ENCODE data around the gene MAP9.

DNA sequence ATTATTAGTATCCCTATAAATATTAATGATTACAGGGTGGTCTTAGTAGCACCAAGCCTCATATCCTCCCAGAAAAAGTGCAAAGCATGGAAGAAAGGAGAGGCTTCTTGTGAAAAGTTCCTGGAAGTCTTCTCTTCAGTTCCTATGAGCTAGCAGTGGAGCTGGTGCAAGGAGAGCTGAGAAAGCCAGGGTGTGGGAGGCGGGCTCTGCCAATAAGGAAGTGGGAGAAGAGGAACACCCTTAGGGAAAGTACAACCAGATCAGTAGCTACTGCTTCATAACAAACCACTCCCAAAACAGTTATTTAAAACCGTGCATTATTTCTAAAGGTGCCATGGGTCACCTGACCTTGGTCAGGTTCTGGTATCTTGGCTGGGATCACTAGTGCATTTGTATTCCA is 72.4 kb downstream of the MAP9 start:
- TF ChIP-seq CTCF (conservative IDR thresholded peaks at IDR 0.05; ENCODE audit: low read depth, low read length) (no peak), USF2 (IDR thresholded peaks at IDR 0.05; ENCODE audit: low read depth, low read length) (no peak), NFE2L2 (IDR thresholded peaks at IDR 0.05; ENCODE audit: low read depth, low read length) (no peak)
